ENCODE results near the gene MIER1.

DNA sequence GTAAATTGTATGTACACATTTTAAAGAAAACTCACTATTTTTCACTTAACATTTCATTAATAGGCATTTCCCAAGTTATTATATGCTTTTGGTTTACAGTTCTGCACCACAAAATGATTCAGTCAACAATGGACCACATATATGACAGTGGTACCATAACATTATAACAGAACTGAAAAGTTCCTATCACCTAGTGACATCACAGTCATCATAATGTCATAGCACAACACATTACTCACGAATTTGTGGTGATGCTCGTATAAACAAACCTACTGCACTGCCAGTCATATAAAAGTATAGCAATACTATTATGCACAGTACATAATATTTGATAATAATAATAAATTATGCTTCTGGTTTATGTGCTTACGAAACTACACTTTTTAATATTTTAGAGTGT lies 31.1 kb upstream of the MIER1 start:
- TF ChIP-seq, protein P1, sequence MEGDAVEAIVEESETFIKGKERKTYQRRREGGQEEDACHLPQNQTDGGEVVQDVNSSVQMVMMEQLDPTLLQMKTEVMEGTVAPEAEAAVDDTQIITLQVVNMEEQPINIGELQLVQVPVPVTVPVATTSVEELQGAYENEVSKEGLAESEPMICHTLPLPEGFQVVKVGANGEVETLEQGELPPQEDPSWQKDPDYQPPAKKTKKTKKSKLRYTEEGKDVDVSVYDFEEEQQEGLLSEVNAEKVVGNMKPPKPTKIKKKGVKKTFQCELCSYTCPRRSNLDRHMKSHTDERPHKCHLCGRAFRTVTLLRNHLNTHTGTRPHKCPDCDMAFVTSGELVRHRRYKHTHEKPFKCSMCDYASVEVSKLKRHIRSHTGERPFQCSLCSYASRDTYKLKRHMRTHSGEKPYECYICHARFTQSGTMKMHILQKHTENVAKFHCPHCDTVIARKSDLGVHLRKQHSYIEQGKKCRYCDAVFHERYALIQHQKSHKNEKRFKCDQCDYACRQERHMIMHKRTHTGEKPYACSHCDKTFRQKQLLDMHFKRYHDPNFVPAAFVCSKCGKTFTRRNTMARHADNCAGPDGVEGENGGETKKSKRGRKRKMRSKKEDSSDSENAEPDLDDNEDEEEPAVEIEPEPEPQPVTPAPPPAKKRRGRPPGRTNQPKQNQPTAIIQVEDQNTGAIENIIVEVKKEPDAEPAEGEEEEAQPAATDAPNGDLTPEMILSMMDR (IDR thresholded peaks at IDR 0.05): no peak
- TF ChIP-seq EZH2 (IDR thresholded peaks at IDR 0.05): no peak

Data from neural progenitor cell (in vitro differentiated cells).